Left forelimb (tissue), 1 donor: ENCODE data around the gene GLI2.
A peak's percentile ranks its signal among the peaks of the same experiment; 100 is the strongest.

ENCODE experiments used
- DNase-seq: peaks from one replicate; pipeline ENCODE4 v3.0.0-alpha.2; 2018; ENCODE audit warnings: low spot score

The GLI2 gene

DNA sequence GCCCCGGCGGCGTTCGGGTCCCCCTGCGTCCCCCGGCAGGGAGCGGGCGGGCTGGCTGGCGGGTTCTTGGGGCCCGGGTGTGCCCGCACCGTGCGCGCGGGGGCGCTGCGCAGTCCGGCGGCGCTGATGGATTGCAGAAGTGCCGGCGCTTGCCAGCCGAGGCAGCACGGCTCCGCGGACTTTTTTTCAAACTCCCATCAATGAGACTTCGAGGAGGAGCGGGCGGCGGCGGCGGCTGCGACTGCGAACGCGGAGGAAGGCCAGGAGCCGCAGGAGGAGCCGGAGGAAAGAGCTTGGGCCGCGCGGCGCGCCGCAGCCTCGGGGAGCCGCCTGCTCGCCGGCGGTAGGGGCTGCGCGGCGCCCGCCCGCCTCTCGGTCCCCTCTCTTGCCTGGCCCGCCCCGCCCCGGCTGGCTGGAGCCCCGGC, at the start of gene GLI2:
TSS of gene GLI2 (plus strand) at position 123 of the 425 bp plus-strand sequence. CDS start 61,453 bp downstream, outside the sequence.
- peak; percentile 89 for DNase-seq

DNA sequence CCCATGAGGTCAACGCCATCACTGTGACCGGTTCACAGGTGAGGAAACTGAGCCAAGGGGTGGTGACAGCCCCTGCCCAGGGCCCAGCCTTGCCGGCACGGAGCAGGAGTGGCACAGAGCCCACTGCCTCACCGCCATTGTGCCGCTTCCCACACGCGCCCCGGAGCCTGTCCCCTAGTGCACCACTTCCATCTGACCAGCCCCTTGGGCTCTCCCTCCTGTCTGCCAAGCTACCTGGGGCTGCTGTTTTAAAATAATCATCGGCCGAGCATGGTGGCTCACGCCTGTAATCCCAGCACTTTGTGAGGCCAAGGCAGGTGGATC, 49.7 kb upstream of the GLI2 start:
- DNase-seq = no peak

DNA sequence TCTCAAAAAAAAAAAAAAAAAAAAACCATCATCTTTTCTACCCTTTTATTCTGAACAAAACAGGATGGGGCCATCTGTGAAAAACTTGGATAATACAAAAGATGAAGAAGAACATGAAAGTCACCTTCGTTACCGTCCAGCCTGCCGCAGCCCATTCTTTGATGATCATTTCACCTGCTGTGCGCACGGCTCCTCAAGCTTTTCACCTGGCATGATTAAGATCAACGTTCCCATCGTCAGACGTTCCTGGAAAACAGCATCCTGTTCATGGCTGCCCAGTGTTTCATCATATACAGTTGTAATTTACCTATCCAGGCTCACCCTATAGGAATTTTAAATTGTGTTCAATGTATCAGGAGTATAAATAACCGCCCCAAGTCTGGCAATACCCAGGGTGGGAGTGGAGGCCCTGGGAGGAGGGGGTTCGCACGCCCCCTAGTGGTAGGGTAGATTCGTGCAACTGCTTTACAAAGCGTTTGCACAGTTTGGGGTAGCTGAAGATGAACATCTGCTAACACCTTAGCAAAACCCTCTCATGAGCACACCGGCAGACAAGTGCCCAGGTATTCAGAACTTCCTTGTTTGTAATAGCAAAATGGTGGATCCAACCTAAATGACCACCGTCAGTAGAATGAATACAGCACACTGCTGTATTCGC, 49.0 kb upstream of the GLI2 start:
- DNase-seq = no peak

DNA sequence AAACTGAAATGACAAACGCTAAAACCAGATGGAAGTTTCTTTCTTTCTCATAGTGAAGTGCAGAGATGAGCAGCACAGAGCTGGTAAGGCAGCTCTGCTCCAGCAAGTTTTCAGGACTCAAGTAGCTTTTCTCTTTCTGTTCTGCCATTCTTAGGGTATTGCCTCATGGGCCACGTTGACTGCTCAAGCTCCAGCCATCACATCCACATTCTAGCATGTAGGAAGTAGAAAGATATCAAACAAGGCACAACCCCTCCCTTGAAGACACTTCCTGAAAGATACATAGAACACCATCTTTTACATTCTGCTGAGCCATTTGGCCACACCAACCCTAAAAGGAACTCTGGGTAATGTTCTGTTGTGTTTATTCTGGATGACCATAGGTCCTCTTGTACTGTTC, 48.5 kb upstream of the GLI2 start:
- DNase-seq = no peak

DNA sequence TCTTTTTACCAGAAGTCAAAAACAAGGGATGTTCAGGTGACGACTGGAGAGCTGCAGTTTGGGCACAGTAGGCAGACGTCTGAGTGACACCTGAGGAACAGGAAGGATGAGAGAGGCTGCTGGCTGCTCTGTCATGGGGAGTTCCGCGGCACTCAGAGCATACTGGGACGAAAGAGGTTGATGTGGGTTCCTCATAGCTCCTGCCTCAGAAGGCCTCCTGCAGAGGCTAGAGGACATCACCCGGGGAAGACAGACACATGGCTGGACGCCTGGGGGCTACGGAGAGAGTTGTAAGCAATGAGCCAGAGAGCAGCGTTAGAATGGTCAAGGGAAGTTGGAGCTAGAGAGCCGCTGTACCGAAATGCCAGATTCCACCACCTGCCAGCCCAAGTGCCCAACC, 45.1 kb upstream of the GLI2 start:
- DNase-seq = no peak

DNA sequence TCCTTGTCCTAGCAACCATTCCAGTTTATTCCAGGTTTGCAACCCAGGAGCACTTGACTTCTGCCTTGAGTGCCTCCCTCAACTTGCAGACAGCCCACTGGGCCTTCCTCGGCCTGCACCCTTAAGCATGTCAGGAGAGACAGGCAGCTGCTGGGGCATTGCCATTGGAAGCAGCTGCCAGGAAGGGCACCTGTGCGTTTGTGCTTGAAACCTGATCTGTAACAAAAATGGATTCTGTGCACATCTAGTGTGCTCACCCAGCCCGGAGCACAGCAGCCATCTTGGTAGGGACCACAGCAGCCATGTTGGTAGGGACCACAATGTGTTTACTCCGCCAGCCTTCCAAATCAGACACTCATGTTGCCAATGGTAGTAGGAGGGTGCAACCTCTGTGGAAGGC, 44.3 kb upstream of the GLI2 start:
- DNase-seq = no peak

DNA sequence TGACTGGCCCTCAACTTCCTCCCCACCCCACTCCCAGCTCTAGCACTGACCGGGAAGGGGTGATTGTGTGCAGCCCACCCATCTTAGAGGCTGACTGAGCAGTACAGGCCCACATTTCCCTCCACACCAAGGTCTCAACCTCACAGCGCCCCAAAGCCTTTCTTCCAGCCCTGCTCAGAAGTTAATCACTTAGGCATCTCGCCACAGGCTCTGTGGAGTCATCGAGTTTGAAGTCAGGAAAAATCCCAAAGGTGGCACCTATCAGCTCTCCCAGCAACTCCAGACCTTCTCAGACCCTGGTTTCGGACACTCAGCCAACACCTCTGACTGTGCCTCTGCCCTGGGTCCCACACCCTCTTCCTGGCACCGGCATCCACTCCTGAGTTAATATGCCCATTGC, 43.0 kb upstream of the GLI2 start:
- no peak for DNase-seq

DNA sequence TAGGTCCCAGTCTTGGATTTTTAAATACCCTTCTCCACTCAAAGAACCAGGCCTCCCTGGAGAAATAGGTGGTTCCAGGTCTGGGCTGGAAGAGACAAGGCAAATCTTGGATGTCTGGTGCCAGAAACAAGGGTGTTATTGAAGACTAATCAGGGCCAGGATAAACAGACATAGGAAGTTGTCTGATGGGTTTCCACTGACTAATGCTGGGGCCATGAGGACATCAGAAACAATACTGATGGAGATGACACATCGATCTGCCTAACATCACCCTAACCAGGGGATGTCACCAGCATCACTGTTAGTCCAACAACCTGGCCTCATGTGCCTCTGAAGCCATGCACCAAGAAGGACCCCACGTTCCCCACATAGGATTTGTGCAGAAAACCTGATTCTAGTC, 42.5 kb upstream of the GLI2 start:
- DNase-seq = no peak

DNA sequence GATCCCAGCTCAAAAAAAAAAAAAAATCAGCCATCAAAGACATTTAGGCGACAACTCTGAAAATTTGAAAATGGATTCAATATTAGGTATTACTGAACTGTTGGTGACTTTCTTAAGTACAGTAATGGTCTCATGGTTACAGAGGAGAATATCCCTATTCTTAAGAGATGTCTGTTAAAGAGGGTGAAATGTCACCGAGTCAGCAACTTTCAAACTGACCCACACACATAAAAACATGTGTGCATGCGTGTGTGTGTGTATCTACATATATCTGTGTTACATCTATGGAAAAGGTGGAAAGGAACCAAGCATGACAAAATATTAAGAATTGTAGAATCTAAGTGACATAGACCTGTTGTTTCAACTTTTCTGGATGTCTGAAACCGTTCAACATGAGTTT, 41.6 kb upstream of the GLI2 start:
- no peak for DNase-seq

DNA sequence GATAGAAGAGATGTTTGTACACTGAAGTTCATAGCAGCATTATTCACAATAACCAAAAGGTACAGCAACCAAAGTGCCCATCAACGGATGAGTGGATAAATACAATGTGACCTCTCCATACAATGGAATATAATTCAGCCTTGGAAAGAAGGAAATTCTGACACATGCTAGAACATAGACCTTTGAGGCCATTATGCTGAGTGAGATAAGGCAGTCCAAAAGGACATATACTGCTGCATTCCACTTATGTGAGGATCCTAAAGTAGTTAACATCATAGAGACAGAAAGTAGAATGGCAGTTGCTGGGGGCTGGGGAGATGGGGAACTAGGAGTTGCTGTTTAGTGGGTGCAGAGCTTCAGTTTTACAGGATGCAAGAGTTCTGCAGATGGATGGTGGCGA, 38.2 kb upstream of the GLI2 start:
- no peak for DNase-seq

DNA sequence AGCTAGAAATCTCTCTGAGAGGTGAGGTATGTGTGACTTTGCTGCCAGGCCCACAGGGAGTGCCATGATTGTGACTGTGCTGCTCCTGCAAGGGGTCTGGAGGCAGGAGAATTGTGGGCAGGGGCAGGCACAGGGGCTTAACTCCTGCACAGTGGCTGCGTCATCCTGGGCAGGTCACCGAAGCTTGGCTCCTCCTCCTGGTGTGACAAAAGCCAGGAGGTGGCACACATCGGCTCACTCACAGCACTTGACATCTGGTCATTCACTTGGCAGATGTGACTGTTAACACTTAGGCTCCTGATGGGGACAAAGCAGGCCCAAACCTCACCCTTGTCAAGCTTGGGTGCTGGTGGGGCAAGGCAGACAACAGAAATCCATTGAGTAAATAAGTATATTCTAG, 36.4 kb upstream of the GLI2 start:
- DNase-seq = no peak

DNA sequence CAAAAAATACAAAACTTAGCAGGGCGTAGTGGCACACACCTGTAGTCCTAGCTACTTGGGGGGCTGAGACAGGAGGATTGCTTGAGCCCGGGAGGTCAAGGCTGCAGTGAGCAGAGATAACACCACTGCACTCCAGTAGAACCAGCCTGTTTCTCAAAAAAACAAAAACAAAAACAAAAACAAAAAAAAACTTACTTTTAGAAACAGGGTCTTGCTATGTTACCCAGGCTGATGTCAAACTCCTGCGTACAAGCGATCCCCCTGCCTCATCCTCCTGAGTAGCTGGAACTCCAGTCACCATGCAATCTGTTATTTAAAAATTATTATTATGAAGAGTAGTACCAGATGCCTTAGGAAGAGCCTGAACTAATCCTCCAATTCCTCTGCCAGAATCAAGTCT, 35.0 kb upstream of the GLI2 start:
- DNase-seq = no peak

DNA sequence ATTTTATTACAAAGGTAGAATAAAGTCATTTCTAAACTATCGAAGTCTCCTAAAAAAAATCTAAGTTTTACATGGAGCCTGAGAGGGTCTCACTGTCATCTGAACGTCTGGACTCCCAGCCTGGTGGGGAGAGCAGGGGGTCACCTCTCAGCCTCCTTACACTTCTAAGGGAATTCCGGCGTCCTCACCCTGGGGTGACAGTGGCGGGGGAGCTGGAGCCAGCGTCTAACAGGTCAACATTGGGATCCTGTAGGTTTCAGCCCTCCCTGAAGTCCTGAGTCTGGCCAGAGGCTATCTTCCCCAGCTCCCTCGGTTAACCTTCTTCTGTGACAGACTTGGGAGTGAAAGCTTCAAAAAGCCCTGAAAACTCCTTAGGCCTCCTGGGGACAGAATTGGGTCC, 34.6 kb upstream of the GLI2 start:
- no peak for DNase-seq

DNA sequence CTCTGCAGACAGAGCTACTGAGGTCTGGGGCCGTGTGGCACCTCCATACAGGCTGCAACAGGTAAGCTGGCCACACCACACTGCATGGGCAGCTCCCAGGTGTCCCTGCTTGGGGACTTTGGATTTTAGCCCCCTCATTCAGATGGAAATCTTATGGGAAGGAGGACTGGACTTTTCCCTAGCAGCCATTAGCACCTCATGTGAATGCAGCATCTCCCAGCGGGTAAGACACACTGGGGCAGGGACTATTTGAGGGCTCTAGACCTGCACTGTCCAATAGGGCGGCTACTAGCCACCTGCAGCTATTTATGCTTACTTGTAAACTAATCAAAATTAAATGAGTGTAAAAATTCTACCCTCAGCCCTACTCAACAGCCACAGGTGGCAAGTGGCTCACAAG, 34.2 kb upstream of the GLI2 start:
- DNase-seq = no peak

DNA sequence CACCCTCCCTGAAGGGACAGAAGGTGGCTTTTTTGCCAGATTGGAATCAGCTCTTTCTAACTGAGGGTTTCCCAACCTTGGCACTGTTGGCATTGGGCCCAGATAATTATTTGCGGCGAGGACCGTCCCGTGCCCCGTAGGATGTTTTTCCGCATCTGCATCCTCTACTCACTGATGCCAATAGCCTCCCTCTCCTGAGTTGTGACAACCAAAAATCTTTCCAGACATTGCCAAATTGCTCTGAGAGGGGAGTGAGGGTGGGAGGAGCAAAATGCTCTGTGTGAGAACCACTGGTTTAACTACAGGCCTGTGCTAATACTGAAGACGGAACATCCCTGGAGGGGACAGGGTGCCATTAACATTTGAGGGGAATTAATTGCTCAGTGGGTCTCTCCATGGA, 33.6 kb upstream of the GLI2 start:
- DNase-seq = no peak

DNA sequence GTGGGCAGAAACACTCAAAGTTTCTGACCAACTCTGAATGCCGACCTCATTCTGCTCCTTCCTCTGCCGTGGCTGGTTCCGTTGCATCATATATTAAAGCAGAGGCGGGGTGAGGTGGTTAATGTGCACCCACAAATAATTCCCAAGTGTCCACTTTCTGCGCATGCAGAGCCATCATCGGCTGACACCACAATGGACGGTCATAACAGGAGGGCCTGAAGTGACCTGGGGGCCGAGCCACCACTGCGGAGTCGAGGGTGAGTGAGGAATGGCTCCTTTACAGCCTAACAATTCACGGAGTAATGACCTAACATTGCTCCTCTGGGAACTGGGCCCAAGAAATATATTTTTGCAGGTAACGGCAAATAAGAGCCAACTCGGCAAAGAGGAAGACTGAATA, 32.9 kb upstream of the GLI2 start:
- no peak for DNase-seq

DNA sequence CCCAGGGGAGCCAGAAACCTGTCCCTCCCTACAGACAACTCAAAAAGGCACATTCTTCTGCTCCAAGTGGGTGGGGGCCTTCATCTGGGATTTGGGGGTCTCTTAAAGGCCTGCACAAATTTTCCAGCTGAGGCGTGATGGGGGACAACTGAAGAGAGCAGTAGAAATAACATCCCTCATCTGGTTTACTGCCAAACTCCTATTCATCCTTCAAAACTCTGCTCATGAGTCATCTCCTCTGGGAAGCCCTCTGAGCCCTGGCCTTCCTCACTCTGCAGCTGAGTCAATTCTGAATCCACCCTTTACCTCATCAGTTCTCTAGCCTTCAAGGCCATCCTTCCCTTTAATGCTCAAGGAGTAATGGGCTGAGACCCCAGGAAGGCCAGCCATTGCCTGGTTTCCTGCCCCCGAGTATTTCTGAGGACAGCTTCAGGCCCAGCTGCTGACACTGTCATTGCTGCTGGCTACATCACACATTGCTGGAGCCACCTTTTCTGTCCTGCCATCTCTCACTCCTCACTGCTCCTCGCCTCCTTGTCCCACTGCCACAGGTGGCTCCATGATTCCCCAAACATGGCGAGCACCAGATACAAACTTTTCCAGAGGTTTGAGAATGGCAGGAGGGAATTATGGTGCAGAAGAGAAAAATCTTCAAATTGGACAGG, 32.2 kb upstream of the GLI2 start:
- no peak for DNase-seq

DNA sequence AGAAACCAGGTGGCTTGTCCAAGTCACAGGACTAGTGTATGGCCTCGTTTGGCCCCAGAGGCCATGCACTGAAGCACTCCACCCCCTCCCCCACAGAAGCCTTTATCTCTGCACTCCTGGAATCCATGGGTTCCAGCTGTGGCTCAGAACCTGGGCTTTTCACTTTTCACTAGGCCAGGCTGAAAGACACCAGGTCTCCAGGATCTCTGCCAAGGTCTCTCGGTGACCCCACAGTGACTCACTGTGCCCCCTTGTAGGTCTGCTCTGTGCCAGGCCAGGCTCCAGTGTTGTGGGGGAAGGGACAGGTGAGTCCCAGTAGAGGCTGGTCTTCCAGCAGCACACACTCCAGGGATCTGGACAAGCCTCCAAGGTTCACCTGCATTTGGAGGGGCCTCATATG, 31.0 kb upstream of the GLI2 start:
- DNase-seq = no peak

DNA sequence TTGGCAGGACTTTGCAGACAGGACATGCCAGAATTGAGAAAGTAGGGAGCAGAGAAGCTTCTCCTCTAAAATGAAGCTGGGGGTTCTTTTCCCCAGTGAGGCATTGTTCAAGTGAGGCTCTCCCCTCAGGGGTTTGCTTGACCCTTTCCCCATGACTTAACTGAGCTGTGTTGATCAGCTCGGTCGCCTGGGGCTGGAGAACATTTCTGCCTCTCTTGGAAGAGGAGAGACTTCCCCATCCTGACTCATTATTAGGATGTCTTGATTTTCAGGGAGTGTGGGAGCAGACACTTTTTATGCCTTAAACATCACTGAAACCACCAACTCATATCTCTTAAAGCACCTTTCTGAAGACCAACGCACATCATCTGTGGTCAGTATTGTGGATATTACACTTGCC, 27.9 kb upstream of the GLI2 start:
- DNase-seq = no peak

DNA sequence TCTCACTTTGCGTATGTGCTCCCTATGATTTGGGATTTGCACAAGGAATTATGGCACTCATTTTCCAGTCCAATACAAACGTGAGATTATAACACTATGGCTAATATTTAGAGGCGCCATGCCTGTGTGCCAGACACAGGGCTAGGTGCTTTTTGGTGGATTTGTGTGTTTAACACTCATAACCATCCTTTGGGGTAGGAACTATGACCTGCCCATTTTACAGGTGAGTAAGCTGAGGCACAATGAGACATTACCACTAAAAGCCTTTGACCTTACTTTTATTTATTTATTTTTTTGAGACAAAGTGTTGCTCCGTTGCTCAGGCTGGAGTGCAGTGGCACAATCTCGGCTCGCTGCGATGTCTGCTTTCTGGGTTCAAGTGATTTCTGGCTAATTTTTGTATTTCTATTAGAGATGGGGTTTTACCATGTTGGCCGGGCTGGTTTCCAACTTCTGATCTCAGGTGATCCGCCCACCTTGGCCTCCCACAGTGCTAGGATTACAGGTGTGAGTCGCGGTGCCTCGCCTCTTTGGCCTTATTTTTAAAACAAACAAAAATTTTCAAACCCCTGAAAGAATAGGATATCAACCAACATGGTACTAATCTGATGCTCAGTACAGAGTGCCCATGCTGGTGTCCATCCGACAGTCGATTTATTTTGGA, 26.6 kb upstream of the GLI2 start:
- no peak for DNase-seq

DNA sequence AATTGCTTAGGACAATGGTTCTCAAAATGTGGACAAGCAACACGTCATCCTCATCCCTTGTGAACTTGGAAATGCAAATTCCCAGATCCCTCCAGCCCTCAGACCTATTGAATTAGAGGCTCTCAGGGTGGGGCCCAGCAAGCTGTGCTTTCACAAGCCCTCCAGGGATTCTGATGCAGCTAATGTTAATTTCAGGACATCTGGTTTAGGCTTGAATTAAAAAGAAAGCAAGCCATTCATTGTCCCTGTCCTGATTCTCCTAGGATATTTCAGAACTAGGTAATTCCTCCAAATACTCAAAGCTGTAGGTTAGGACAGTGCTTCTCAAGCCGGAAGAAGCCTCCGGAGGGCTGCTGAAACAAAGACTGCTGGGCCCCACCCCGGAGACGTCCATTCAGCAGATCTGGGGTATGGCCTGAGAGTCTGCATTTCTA, 26.0 kb upstream of the GLI2 start:
- no peak for DNase-seq

DNA sequence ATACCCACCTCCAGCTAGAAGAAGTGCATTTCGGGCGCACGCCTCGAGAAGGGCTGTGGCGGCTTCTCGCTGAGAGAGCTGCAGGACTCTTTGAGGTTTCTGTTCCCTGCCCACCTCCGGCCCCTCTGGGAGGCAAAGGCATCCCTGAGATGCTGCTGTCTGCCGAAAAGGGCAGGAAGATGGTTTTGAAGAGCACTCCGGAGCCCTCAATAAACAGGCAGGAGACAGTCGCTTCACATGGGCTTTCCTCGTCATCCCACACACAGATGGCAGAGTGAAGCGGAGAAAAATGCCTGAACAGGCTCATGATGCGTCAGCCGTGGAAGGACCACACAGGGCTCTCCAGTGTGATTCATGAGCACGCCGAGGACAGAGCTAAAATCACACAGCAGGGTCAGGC, 25.4 kb upstream of the GLI2 start:
- DNase-seq = no peak

DNA sequence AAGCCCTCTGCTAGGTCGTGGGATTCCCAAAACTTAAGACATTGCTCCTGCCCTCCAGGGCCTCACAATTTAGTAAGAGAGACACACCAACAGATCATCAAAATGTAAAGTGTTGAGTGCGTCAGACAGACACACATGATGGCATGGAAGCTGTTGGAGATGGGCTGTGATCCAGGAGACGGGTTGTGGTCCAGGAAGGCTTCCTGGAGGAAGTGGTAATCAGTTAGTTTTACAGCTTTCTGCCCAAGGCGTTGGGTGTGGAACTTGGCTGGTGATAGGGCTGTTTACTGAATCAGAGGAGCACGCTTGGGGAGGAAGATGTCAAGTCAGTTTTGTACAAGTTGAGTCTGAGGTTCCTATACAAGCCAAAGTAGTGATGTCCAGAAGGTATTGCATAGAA, 24.0 kb upstream of the GLI2 start:
- DNase-seq = no peak

DNA sequence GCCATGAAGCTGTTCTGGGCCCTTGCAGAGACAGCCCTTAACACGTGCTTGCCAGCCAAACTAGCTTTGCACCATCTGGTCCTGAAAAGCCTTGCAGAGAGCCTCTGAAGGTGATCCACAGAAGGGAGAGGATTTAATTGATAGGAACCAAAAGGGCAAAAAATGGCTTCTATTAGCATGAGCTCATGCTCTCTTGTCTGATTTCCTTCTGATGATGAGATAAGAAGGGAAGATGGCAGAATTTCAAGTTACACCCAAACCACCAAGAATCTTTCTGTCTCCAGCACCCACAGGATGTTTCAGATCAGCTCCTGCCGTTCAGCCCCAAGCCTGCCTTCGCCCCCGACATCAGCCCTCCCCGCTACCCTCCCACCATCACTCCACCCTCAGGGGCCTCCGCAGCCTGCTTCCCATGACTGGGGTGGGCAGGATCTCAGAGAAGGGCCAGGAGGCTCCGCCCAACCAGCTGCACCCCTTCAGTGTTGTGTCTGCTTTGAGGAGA, 23.4 kb upstream of the GLI2 start:
- no peak for DNase-seq
